ENCODE measurements around the gene SLCO3A1. TPM values are rescaled to one million over a fixed set of nuclear protein-coding genes. Genes with fewer than 3 reads are reported as not detected.

SLCO3A1 gene
- total and polyA plus RNA-seq, 2 donors (not counting 1 experiment from before 2014, with no cell fraction given): 8.1 to 16.8 TPM

- H3K36me3 ChIP-seq (ENCODE audit: control insufficient read depth, insufficient read depth, low read length): no peaks in the 10 kb centered on the region
- no peaks in the 10 kb centered on the region for H3K79me2 ChIP-seq (ENCODE audit: control insufficient read depth, insufficient read depth, low read length)
- no peak overlapping the region for H3K27ac ChIP-seq (ENCODE audit: insufficient read depth, low read length)
- no peak for DNase-seq (ENCODE audit: low read depth in 2 of 2)
- H3K4me2 ChIP-seq (ENCODE audit: extremely low read depth, insufficient read depth, low read length): no peak overlapping the region
- H3K9me3 ChIP-seq (ENCODE audit: control insufficient read depth, insufficient read depth, low read depth, low read length): no peaks in the 10 kb centered on the region
- no peak overlapping the region for H3K9ac ChIP-seq (ENCODE audit: insufficient read depth, low read length)
- H2AFZ ChIP-seq (ENCODE audit: low read length): no peak overlapping the region
- H3K27me3 ChIP-seq (ENCODE audit: control insufficient read depth, insufficient read depth, low read length): no peaks in the 10 kb centered on the region
- TF ChIP-seq EZH2 (IDR thresholded peaks at IDR 0.05; ENCODE audit: low read length, missing control alignments) (no peak), CTCF (conservative IDR thresholded peaks at IDR 0.05 in 1 of 2, IDR thresholded peaks at IDR 0.05 in 1 of 2; ENCODE audit: low read depth in 1 of 2, low read length in 2 of 2) (no peak)
- no peaks in the 10 kb centered on the region for H4K20me1 ChIP-seq (ENCODE audit: control insufficient read depth, extremely low read depth, insufficient read depth, low read length)
- H3K4me3 ChIP-seq (replicated peaks in 1 of 4; ENCODE audit: control extremely low read depth in 1 of 4, insufficient read depth in 1 of 4, low read depth in 3 of 4, low read length in 4 of 4): no peak overlapping the region
- H3K4me1 ChIP-seq (ENCODE audit: control insufficient read depth, extremely low read depth, insufficient read depth, low read length): peaks cover 2% of the 10 kb centered on the region
Measured at GRCh38 chr15:92078270-92078669, 224.8 kb downstream of the SLCO3A1 start.

- Histone ChIP-seq H3K36me3 (ENCODE audit: control insufficient read depth, insufficient read depth, low read length) (no peaks in the 10 kb centered on the region), H4K20me1 (ENCODE audit: control insufficient read depth, extremely low read depth, insufficient read depth, low read length) (no peaks in the 10 kb centered on the region), H3K9me3 (ENCODE audit: control insufficient read depth, insufficient read depth, low read depth, low read length) (no peaks in the 10 kb centered on the region), H3K27me3 (ENCODE audit: control insufficient read depth, insufficient read depth, low read length) (no peaks in the 10 kb centered on the region), H3K27ac (ENCODE audit: insufficient read depth, low read length) (no peak overlapping the region), H3K4me3 (replicated peaks in 1 of 4; ENCODE audit: control extremely low read depth in 1 of 4, insufficient read depth in 1 of 4, low read depth in 3 of 4, low read length in 4 of 4) (no peak overlapping the region), H3K4me2 (ENCODE audit: extremely low read depth, insufficient read depth, low read length) (no peak overlapping the region), H3K79me2 (ENCODE audit: control insufficient read depth, insufficient read depth, low read length) (no peaks in the 10 kb centered on the region), H3K4me1 (ENCODE audit: control insufficient read depth, extremely low read depth, insufficient read depth, low read length) (peaks cover 2% of the 10 kb centered on the region), H2AFZ (ENCODE audit: low read length) (no peak overlapping the region), H3K9ac (ENCODE audit: insufficient read depth, low read length) (no peak overlapping the region)
- peak in 1 of 2 donors; percentile 6 for DNase-seq (ENCODE audit: low read depth in 2 of 2)
- TF ChIP-seq CTCF (conservative IDR thresholded peaks at IDR 0.05 in 1 of 2, IDR thresholded peaks at IDR 0.05 in 1 of 2; ENCODE audit: low read depth in 1 of 2, low read length in 2 of 2): peak in 1 of 2 donors; percentile 36
- TF ChIP-seq EZH2 (IDR thresholded peaks at IDR 0.05; ENCODE audit: low read length, missing control alignments): no peak
Measured at GRCh38 chr15:92079047-92079446, 225.5 kb downstream of the SLCO3A1 start.

GRCh38 chr15:92079647-92080255 is 226.2 kb downstream of the SLCO3A1 start:
- H3K27me3 ChIP-seq (ENCODE audit: control insufficient read depth, insufficient read depth, low read length): no peaks in the 10 kb centered on the region
- DNase-seq (ENCODE audit: low read depth in 2 of 2): no peak
- no peak overlapping the region for H3K9ac ChIP-seq (ENCODE audit: insufficient read depth, low read length)
- H4K20me1 ChIP-seq (ENCODE audit: control insufficient read depth, extremely low read depth, insufficient read depth, low read length): no peaks in the 10 kb centered on the region
- no peak overlapping the region for H3K27ac ChIP-seq (ENCODE audit: insufficient read depth, low read length)
- no peak overlapping the region for H3K4me3 ChIP-seq (replicated peaks in 1 of 4; ENCODE audit: control extremely low read depth in 1 of 4, insufficient read depth in 1 of 4, low read depth in 3 of 4, low read length in 4 of 4)
- no peak overlapping the region for H2AFZ ChIP-seq (ENCODE audit: low read length)
- H3K79me2 ChIP-seq (ENCODE audit: control insufficient read depth, insufficient read depth, low read length): no peaks in the 10 kb centered on the region
- no peak overlapping the region for H3K4me2 ChIP-seq (ENCODE audit: extremely low read depth, insufficient read depth, low read length)
- H3K9me3 ChIP-seq (ENCODE audit: control insufficient read depth, insufficient read depth, low read depth, low read length): no peaks in the 10 kb centered on the region
- TF ChIP-seq EZH2 (IDR thresholded peaks at IDR 0.05; ENCODE audit: low read length, missing control alignments) (no peak), CTCF (conservative IDR thresholded peaks at IDR 0.05 in 1 of 2, IDR thresholded peaks at IDR 0.05 in 1 of 2; ENCODE audit: low read depth in 1 of 2, low read length in 2 of 2) (no peak)
- no peaks in the 10 kb centered on the region for H3K4me1 ChIP-seq (ENCODE audit: control insufficient read depth, extremely low read depth, insufficient read depth, low read length)
- no peaks in the 10 kb centered on the region for H3K36me3 ChIP-seq (ENCODE audit: control insufficient read depth, insufficient read depth, low read length)
